Mesenchymal stem cell (in vitro differentiated cells and primary cell): ENCODE results near the gene IL1R2. TPM values are rescaled to one million over a fixed set of nuclear protein-coding genes. Genes with fewer than 3 reads are reported as not detected.

Experiments
- DNase-seq: peaks from one replicate; pipeline ENCODE4 v3.0.0-alpha.2; 2013
- H2AFZ ChIP-seq: one replicate; pipeline ENCODE4 v1.6.1; 2013; ENCODE audit warnings: low read depth, mild to moderate bottlenecking, control low read depth, inconsistent platforms, low read length, moderate library complexity
- H2AK5ac ChIP-seq: 2 replicates; pipeline ENCODE4 v1.6.1; 2013; ENCODE audit warnings: low read length, moderate library complexity, mild to moderate bottlenecking, inconsistent platforms; ENCODE audit not compliant: severe bottlenecking
- H2BK120ac ChIP-seq: one replicate; pipeline ENCODE4 v1.6.1; 2013; ENCODE audit warnings: low read depth, mild to moderate bottlenecking, inconsistent platforms, low read length, moderate library complexity
- H2BK12ac ChIP-seq, 2 experiments: one replicate each; pipeline ENCODE4 v1.6.1; 2013; ENCODE audit warnings: inconsistent platforms in 2 of 2, low read length in 2 of 2, mild to moderate bottlenecking in 2 of 2, moderate library complexity in 2 of 2, control low read depth in 1 of 2
- H2BK15ac ChIP-seq: one replicate; pipeline ENCODE4 v1.6.1; 2013; ENCODE audit warnings: mild to moderate bottlenecking, low read depth, inconsistent platforms; ENCODE audit not compliant: poor library complexity, severe bottlenecking
- H2BK5ac ChIP-seq: 2 replicates; pipeline ENCODE4 v1.6.1; 2013; ENCODE audit warnings: low read depth, mild to moderate bottlenecking, low read length, control low read depth, inconsistent platforms; ENCODE audit not compliant: poor library complexity, severe bottlenecking
- H3K14ac ChIP-seq, 2 experiments: one replicate each; pipeline ENCODE4 v1.6.1; 2013; ENCODE audit warnings: inconsistent platforms in 2 of 2, low read length in 2 of 2, control low read depth in 1 of 2, mild to moderate bottlenecking in 1 of 2, moderate library complexity in 1 of 2
- H3K18ac ChIP-seq, 2 experiments: one replicate each; pipeline ENCODE4 v1.6.1; 2013; ENCODE audit warnings: inconsistent platforms in 2 of 2, low read length in 2 of 2, control low read depth in 1 of 2, low read depth in 1 of 2, mild to moderate bottlenecking in 1 of 2
- H3K23ac ChIP-seq, 2 experiments: one replicate each; pipeline ENCODE4 v1.6.1; 2013; ENCODE audit warnings: inconsistent platforms in 2 of 2, low read length in 2 of 2, mild to moderate bottlenecking in 2 of 2, moderate library complexity in 2 of 2, control low read depth in 1 of 2
- H3K27ac ChIP-seq: 2 replicates; pipeline ENCODE4 v1.5.1; 2013; ENCODE audit warnings: mild to moderate bottlenecking, moderate library complexity, low read length, control low read depth, inconsistent platforms; ENCODE audit not compliant: poor library complexity, severe bottlenecking
- H3K27me3 ChIP-seq, 2 experiments: 2 replicates each; pipeline versions ENCODE4 v1.6.1 to v1.7.0; 2013; ENCODE audit warnings: low read length in 2 of 2, mild to moderate bottlenecking in 2 of 2, moderate library complexity in 2 of 2, control low read depth in 1 of 2, inconsistent platforms in 1 of 2; ENCODE audit not compliant: control insufficient read depth in 1 of 2, insufficient read depth in 1 of 2
- H3K36me3 ChIP-seq, 2 experiments: 2 replicates each; pipeline versions ENCODE4 v1.6.1 to v1.7.0; 2013; ENCODE audit warnings: low read length in 2 of 2, control low read depth in 1 of 2, inconsistent platforms in 1 of 2, low read depth in 1 of 2, mild to moderate bottlenecking in 1 of 2; ENCODE audit not compliant: insufficient read depth in 2 of 2, control insufficient read depth in 1 of 2
- H3K4ac ChIP-seq, 2 experiments: one replicate each; pipeline ENCODE4 v1.6.1; 2013; ENCODE audit warnings: inconsistent platforms in 2 of 2, low read length in 2 of 2, mild to moderate bottlenecking in 2 of 2, moderate library complexity in 2 of 2, control low read depth in 1 of 2, low read depth in 1 of 2
- H3K4me1 ChIP-seq: 2 replicates; pipeline ENCODE4 v1.6.1; 2013; ENCODE audit warnings: low read depth, low read length, control low read depth; ENCODE audit not compliant: control insufficient read depth, insufficient read depth
- H3K4me2 ChIP-seq: 2 replicates; pipeline ENCODE4 v1.6.1; 2013; ENCODE audit warnings: low read length, mild to moderate bottlenecking, inconsistent platforms; ENCODE audit not compliant: poor library complexity, severe bottlenecking
- H3K4me3 ChIP-seq, 2 experiments: 2 replicates each; pipeline versions ENCODE4 v1.5.1 to v1.7.0; 2013; ENCODE audit warnings: low read length in 2 of 2, mild to moderate bottlenecking in 2 of 2, control low read depth in 1 of 2, low read depth in 1 of 2; ENCODE audit not compliant: insufficient read depth in 1 of 2
- H3K79me1 ChIP-seq: replicated peaks from 2 replicates; pipeline ENCODE4 v1.6.1; 2013; ENCODE audit warnings: mild to moderate bottlenecking, control low read depth, low read length, inconsistent platforms; ENCODE audit not compliant: poor library complexity, severe bottlenecking
- H3K9ac ChIP-seq: 2 replicates; pipeline ENCODE4 v1.7.0; 2013; ENCODE audit warnings: mild to moderate bottlenecking, low read length, moderate library complexity
- H3K9me3 ChIP-seq: 2 replicates; pipeline ENCODE4 v1.7.0; 2013; ENCODE audit warnings: mild to moderate bottlenecking, low read length; ENCODE audit not compliant: control insufficient read depth
- H4K8ac ChIP-seq: one replicate; pipeline ENCODE4 v1.6.1; 2013; ENCODE audit warnings: inconsistent platforms, mild to moderate bottlenecking, low read length, moderate library complexity
- H4K91ac ChIP-seq: one replicate; pipeline ENCODE4 v1.6.1; 2013; ENCODE audit warnings: mild to moderate bottlenecking, low read length, inconsistent platforms
- WGBS: methylation state at CpG from one replicate; pipeline ENCODE4 v1.1.7; 2013; ENCODE audit warnings: mixed read lengths; 5-methylcytosine and 5-hydroxymethylcytosine counted together
- polyA plus RNA-seq, 2 experiments: library from polyadenylated mRNA; stranded (reverse); fragments of 200-250 nt; gene quantifications; one replicate each; pipeline ENCODE4 v1.2.3, GENCODE V29; 2013

Gene IL1R2
- polyA plus RNA-seq (2013, experiment 1 of 2), result 3.4 TPM
- 3.0 TPM for polyA plus RNA-seq (2013, experiment 2 of 2)

DNA sequence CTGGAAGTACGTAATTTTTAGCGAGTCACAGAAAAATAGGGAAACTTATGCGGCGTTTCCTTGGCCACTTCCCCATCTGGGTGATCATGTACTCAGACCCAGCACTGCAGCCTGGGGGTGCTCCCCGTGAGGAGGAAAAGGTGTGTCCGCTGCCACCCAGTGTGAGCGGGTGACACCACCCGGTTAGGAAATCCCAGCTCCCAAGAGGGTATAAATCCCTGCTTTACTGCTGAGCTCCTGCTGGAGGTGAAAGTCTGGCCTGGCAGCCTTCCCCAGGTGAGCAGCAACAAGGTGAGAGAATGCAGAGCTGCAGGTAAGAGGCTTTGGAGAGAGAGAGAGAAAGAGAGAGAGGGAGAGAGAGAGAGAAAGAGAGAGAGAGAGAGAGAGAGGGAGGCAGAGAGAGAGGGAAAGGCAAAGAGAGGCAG is at the start of gene IL1R2:
Gene IL1R2, plus strand, starts transcription at position 240 of the 425 bp plus-strand sequence. CDS start 16,616 bp downstream, outside the sequence.
- H2BK12ac ChIP-seq, result no peak within 1 kb of the TSS
- no peak within 1 kb of the TSS for H3K14ac ChIP-seq
- no peaks in the 10 kb centered on the region for H3K79me1 ChIP-seq
- no peaks in the 10 kb centered on the region for H3K9me3 ChIP-seq
- H3K18ac ChIP-seq, result no peak within 1 kb of the TSS
- H2BK15ac ChIP-seq, result no peak within 1 kb of the TSS
- H4K91ac ChIP-seq, result no peak within 1 kb of the TSS
- no peak within 1 kb of the TSS for H3K4me2 ChIP-seq
- H3K4me3 ChIP-seq, result no peak within 1 kb of the TSS
- no peak within 1 kb of the TSS for H2BK5ac ChIP-seq
- H3K27ac ChIP-seq, result no peak within 1 kb of the TSS
- no peak within 1 kb of the TSS for H2BK120ac ChIP-seq
- H3K23ac ChIP-seq, result no peak within 1 kb of the TSS
- no peaks in the 10 kb centered on the region for H3K36me3 ChIP-seq
- no peak within 1 kb of the TSS for H2AK5ac ChIP-seq
- no peak within 1 kb of the TSS for H2AFZ ChIP-seq
- DNase-seq, result no peak
- no peak within 1 kb of the TSS for H3K4ac ChIP-seq
- H3K4me1 ChIP-seq, result peaks cover 3% of the 10 kb centered on the region
- no peak within 1 kb of the TSS for H4K8ac ChIP-seq
- peaks cover 41 to 51% of the 10 kb centered on the region in 2 experiments for H3K27me3 ChIP-seq
- no peak within 1 kb of the TSS for H3K9ac ChIP-seq
- WGBS, result 85% methylated on average over 8 of the region's 8 CpGs

DNA sequence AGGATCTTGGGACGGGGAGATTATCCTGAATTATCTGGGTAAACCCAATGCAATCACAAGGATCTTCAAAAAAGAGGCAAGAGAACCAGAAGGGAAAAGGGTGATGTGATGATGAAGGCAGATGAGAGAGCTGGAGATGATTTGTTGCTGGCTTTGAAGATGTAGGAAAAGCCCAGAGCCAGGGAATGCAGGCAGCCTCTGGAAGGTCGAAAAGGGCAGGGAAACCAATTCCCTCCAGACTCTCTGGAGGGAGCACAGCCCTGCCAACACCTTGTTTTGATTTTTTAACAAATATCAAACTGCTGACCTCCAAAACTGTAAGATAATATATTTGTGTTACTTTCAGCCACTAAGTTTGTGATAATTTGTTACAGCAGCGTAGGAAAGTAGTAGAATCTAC is 48.9 kb upstream of the IL1R2 start:
- WGBS, result 93% methylated on average over 1 of the region's 3 CpGs
- no peak overlapping the region for H4K91ac ChIP-seq
- H3K23ac ChIP-seq, result no peak overlapping the region
- no peaks in the 10 kb centered on the region for H3K9me3 ChIP-seq
- H3K4me2 ChIP-seq, result no peak overlapping the region
- no peak overlapping the region for H3K14ac ChIP-seq
- H3K79me1 ChIP-seq, result no peaks in the 10 kb centered on the region
- no peaks in the 10 kb centered on the region for H3K4me1 ChIP-seq
- no peaks in the 10 kb centered on the region for H3K27me3 ChIP-seq
- H2BK120ac ChIP-seq, result no peak overlapping the region
- H2AK5ac ChIP-seq, result no peak overlapping the region
- no peak overlapping the region for H3K27ac ChIP-seq
- no peaks in the 10 kb centered on the region for H3K36me3 ChIP-seq
- no peak overlapping the region for H2BK5ac ChIP-seq
- no peak overlapping the region for H3K4me3 ChIP-seq
- H3K18ac ChIP-seq, result no peak overlapping the region
- H2BK15ac ChIP-seq, result no peak overlapping the region
- H3K9ac ChIP-seq, result no peak overlapping the region
- H2AFZ ChIP-seq, result no peak overlapping the region
- H2BK12ac ChIP-seq, result no peak overlapping the region
- H3K4ac ChIP-seq, result no peak overlapping the region
- no peak overlapping the region for H4K8ac ChIP-seq
- DNase-seq, result no peak

DNA sequence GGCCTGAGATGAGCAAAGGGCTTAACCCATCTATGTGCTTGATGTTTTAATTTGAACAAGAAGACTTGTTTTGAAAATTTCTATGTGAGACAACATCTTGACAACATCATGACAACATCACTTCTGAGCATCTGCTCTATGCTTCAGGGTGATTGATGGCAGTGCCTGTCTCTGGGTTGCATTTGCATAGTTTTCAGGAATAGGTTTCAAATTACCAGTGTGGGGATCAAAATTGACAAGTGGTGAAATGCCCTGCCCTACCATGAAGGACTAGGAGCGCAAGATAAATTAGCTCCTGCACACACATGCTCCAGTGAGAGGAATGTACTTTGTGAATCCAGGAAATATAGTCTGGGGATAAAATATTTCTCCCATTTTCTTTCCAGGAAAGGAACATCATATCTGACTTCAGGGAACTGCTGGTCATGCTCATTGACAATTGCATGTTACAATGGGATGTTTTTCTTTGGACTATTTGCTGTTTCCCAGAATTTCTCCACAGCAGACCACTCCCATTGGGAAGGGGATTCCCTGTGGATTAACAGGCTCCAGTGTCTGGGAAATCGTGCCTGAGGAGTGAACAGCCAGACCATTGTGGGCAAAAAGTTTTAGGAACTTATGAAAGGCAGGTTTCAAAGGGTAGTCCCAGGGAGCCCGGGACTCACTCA is 45.3 kb upstream of the IL1R2 start:
- no peak overlapping the region for H3K23ac ChIP-seq
- H3K9me3 ChIP-seq, result peaks cover 6% of the 10 kb centered on the region
- H3K14ac ChIP-seq, result no peak overlapping the region
- no peak for DNase-seq
- no peak overlapping the region for H2BK120ac ChIP-seq
- no peak overlapping the region for H3K18ac ChIP-seq
- no peak overlapping the region for H2AK5ac ChIP-seq
- H4K91ac ChIP-seq, result no peak overlapping the region
- H3K27ac ChIP-seq, result no peak overlapping the region
- no peaks in the 10 kb centered on the region for H3K4me1 ChIP-seq
- no peak overlapping the region for H3K9ac ChIP-seq
- no peaks in the 10 kb centered on the region for H3K27me3 ChIP-seq
- no peak overlapping the region for H3K4me2 ChIP-seq
- WGBS, result 89% methylated on average over 3 of the region's 3 CpGs
- H2AFZ ChIP-seq, result no peak overlapping the region
- no peaks in the 10 kb centered on the region for H3K79me1 ChIP-seq
- no peak overlapping the region for H2BK15ac ChIP-seq
- H3K36me3 ChIP-seq, result no peaks in the 10 kb centered on the region
- H2BK5ac ChIP-seq, result no peak overlapping the region
- H2BK12ac ChIP-seq, result no peak overlapping the region
- no peak overlapping the region for H3K4me3 ChIP-seq
- no peak overlapping the region for H3K4ac ChIP-seq
- no peak overlapping the region for H4K8ac ChIP-seq

DNA sequence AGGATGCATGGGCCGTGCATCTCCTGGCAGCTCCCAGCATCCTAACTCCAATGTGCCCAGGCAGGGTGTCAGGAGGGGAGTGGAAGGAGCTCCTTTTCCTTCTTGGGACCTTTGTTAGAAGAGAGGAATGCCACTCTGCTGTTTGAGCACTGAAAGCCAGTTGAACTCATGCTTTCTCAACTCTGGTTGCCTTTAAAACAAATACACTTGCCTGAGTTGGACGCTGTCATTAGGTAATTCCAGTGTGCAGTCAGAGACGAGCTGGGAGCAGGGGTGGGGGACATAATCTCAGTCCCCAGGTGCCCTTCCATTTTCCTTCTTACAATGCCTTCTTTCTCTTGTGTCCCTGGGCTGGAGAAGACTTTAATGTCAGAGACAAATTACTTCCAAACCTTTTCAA is 44.4 kb upstream of the IL1R2 start:
- no peak overlapping the region for H4K91ac ChIP-seq
- H2AFZ ChIP-seq, result no peak overlapping the region
- H3K14ac ChIP-seq, result no peak overlapping the region
- H2BK120ac ChIP-seq, result no peak overlapping the region
- no peak overlapping the region for H2BK12ac ChIP-seq
- no peak overlapping the region for H2AK5ac ChIP-seq
- H3K4ac ChIP-seq, result no peak overlapping the region
- H3K18ac ChIP-seq, result no peak overlapping the region
- no peaks in the 10 kb centered on the region for H3K27me3 ChIP-seq
- H3K9ac ChIP-seq, result no peak overlapping the region
- peaks cover 6% of the 10 kb centered on the region for H3K9me3 ChIP-seq
- no peak overlapping the region for H3K4me2 ChIP-seq
- H2BK5ac ChIP-seq, result no peak overlapping the region
- no peak overlapping the region for H3K23ac ChIP-seq
- no peak overlapping the region for H4K8ac ChIP-seq
- DNase-seq, result no peak
- H3K36me3 ChIP-seq, result no peaks in the 10 kb centered on the region
- H3K4me3 ChIP-seq, result no peak overlapping the region
- WGBS, result 78% methylated on average over 3 of the region's 3 CpGs
- no peak overlapping the region for H3K27ac ChIP-seq
- H3K79me1 ChIP-seq, result no peaks in the 10 kb centered on the region
- H2BK15ac ChIP-seq, result no peak overlapping the region
- H3K4me1 ChIP-seq, result no peaks in the 10 kb centered on the region
